GM12864 (cell line): ENCODE results near the gene ZFAND3.

Experiments
- DNase-seq: peaks from one replicate; pipeline ENCODE4 v3.0.0-alpha.2; 2011; ENCODE audit warnings: low read depth
- H3K4me3 ChIP-seq: 2 replicates; pipeline ENCODE4 v1.5.1; 2011; ENCODE audit warnings: mild to moderate bottlenecking, low read depth, low read length, control low read depth
- CTCF ChIP-seq: IDR thresholded peaks from 2 replicates; pipeline ENCODE4 v1.5.1; 2011; ENCODE audit warnings: low read depth, mild to moderate bottlenecking, moderate library complexity, low read length, control low read depth, inconsistent platforms; ENCODE audit errors: missing control alignments

The ZFAND3 gene

GRCh38 chr6:38192487-38192886 lies 373.0 kb downstream of the ZFAND3 start:
- TF ChIP-seq CTCF = no peak
- H3K4me3 ChIP-seq = no peak overlapping the region
- no peak for DNase-seq

GRCh38 chr6:38193051-38193450 lies 373.5 kb downstream of the ZFAND3 start:
- TF ChIP-seq CTCF = no peak
- DNase-seq = no peak
- no peak overlapping the region for H3K4me3 ChIP-seq

GRCh38 chr6:38193481-38194281 lies 374.2 kb downstream of the ZFAND3 start:
- H3K4me3 ChIP-seq = no peak overlapping the region
- DNase-seq = no peak
- TF ChIP-seq CTCF = no peak

GRCh38 chr6:38194282-38194572 lies 374.7 kb downstream of the ZFAND3 start:
- no peak overlapping the region for H3K4me3 ChIP-seq
- TF ChIP-seq CTCF = no peak
- DNase-seq = no peak

- H3K4me3 ChIP-seq = no peak overlapping the region
- no peak for DNase-seq
- TF ChIP-seq CTCF = no peak
These were observed 375.1 kb downstream of the ZFAND3 start for GRCh38 chr6:38194589-38194988.

GRCh38 chr6:38195113-38195635 lies 375.6 kb downstream of the ZFAND3 start:
- no peak overlapping the region for H3K4me3 ChIP-seq
- no peak for DNase-seq
- TF ChIP-seq CTCF = no peak

GRCh38 chr6:38198219-38198618 lies 378.7 kb downstream of the ZFAND3 start:
- no peak overlapping the region for H3K4me3 ChIP-seq
- DNase-seq = no peak

More at GRCh38 chr6:38198219-38198618, 378.7 kb downstream of the ZFAND3 start:
- no peak for TF ChIP-seq CTCF
